OCI-M2 (cell line): ENCODE results near the gene EIF5A.

Experiments
- DNase-seq: peaks from one replicate; lab custom pipeline; 2025; ENCODE audit not compliant: unreplicated experiment; lab: John Stamatoyannopoulos, UW

EIF5A gene

GRCh38 chr17:7312432-7313087, 5.1 kb downstream of the EIF5A start:
- DNase-seq, result no peak

DNA sequence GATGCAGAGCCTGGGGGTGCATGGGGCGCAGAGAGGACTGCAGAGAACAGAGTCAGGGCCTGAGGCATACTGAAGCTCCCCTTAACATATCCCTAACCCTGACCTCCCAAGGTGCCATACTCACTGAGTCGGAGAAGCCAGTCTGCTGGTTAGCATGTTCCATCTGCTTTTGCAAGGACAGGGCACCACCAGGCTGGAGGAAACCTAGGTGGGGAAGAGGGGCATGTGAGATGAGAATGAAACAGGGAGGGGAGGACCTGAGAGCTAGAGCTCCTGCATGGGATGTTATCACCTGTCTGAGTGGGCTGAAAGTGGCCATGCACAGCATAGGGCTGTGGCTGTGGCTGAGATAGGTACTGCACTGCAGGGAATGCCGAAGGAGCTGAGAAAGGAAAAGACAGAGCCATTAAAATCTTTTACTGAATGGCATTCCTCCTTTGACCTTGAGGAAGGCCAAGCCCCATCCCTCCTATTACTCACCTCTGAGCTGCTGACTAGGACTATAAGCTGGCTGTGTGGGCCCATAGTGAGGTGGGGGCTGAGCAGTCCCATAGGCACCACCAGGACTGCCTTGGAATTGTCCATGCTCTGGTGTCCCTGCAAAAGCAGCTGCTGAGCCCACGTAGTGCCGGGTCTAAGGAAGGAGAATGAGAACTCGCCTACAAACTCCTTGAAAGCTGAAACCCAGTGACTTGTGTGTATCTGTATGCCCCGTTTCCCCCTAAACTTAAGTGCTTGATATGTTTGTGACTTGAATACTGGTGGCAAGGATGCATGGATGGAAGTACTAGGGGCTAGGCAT, 5.9 kb downstream of the EIF5A start:
- no peak for DNase-seq

- no peak for DNase-seq
These were observed 6.7 kb downstream of the EIF5A start for GRCh38 chr17:7313890-7314718.

DNA sequence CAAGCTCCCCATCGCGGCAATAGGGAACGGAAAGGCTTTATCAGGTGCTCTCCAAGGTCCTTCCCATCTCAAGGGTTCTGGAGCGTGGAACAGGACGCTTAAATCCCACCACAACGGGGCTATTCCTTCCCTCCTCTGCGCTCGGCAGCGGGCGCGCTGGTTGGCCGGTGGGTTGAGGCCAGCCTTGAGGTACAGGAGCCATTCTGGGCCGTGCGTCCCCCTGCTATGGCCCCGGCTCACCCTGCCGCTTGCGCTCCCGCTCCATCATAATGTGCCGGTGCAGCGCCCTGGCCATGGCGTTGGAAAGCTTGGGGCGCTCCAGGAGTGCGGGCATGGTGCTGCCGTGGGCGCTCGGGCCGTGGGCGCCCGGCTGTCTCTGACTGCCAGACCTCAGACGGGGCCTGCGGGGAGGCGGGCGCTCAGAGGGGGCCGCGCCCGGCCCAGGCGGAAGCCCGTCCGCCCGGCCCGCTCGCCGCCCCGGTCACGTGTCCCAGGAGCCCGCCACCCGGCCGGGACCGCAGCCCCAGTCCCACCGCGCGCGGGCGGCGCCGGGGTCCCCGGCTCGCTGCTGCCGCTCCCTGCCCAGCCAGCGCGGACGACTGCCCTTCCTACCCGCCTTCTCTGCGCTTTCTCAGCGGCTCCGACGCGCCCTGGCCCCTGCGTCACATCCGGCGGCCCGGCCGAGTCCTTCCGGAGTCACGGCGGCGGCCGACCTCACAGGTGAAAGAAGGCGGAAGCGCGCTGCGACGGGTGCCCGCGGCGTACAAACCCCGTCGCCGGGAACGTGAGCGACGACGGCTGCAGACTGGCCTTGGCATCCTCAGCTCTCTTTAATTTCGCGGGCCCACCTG, 7.5 kb downstream of the EIF5A start, which contains the start of gene GPS2:
GPS2 (minus strand) TSS at position 642 of the 851 bp plus-strand sequence; CDS start at position 334, 308 bp downstream.
- no peak for DNase-seq

DNA sequence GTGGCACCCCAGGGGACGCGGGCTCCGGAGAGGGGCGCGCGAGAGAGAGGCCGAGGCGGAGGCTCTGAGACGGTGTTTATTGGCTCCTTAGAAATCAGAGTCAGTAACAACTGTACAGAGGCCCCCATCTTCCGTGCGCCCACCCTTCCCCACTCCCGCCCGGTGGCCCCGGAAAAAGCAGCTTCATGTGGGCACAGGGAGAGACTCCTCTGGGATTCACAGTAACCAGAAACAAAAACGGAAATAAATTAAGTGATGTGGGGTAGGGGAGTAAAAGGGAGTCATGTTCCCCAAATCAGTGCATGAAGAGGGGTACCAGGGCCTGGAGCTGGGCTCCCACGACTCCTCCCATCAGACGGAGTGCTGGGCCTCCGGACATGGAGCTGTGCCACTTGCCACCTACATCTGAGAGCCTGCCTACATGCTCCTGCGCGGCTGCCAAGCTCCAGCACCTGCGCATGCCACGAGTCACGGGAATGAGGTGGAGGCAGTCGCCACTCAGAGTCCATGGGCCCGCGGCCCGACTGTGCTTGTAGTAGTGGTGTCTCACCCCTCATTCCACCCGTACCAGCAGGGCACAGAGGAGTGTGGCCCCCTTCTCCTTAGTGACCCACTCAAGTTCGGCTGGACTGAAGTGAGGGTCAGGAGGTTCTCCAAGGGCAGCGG, 8.3 kb downstream of the EIF5A start:
- no peak for DNase-seq

DNA sequence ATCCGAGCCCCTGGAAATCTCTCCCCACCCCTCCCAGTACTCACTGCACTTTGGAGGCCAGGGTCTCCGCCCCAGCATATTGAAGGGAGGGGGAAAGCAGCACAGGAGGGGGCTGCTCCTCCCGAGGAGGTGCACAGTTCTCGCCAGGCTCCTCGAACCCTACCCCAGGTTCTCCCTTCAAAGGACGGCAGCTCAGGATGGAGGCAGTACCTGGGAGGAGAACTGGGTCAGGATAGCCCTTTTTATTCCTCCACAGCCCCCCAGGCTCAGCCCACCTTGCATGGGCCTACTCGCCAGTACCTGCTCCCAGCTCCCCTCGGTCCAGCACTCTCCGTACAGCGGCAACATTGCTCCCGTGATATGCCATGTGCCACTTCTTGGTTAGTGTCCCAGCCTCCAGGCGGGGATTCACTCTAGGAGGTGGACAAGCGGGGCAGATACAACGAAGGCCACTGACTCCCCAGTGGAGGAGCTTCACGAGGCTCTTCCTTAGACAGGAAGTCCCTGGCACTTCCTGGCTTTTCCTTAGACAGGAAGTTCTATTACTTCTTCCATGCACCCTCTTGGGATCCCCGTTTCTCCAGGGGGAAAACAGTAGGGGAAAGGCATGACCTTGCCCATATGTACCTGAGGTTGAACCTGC, 9.9 kb downstream of the EIF5A start:
- DNase-seq, result no peak

DNA sequence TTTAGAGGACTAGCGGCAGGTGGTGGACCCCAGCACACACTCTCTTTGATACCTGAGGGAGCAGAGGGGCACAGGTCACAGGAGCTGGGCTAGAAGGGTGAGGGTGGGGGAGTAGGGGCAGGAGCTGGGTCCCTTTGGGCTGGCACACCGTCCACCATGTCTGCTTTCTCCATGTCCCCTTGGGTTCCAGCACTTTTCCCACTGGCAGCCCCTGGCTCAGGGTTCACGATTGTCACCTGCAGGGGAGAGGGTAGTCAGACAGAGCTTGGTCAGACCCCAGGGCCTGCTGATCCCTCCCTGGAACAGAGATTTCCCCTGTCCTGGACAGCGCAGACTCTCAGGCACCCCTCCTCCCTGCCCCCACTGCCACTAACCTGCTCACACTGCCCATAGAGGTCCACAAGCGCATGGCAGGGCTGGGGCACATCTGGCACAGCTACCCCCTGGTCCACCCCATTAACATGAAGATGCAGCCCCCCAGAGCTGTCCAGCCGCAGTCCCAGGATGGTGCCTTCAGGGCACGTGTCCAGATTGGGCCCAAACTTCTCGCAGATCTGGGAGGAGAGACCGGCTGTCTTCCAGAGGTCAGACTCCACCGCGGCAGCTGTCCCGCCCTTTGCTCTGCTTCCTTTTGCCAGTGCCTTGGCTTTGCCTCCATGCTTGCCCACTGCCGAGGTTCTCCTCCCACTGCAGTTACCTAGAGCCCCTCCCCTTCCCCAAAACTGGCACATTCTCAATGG, 10.9 kb downstream of the EIF5A start:
- no peak for DNase-seq

DNA sequence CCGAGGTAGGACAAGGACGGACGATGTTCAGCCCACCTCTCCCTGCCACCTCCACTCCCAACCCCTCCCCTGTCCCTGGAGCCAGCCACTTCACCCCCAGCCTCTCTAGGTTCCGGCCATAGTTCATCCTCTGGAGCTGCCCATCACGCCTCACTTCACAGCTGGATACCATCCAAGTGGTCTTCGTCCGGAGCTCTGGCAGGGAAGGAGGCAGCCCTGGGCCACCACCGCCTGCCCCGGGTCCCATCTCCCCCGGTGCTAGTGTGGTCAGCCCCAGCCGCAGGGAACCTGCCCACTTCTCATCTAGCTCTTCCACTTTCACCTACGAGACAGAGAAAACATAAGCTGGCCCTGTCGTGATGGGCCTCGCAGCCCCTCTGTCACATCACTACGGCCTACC, 14.0 kb downstream of the EIF5A start:
- no peak for DNase-seq

GRCh38 chr17:7322520-7323194, 15.2 kb downstream of the EIF5A start:
- no peak for DNase-seq

DNA sequence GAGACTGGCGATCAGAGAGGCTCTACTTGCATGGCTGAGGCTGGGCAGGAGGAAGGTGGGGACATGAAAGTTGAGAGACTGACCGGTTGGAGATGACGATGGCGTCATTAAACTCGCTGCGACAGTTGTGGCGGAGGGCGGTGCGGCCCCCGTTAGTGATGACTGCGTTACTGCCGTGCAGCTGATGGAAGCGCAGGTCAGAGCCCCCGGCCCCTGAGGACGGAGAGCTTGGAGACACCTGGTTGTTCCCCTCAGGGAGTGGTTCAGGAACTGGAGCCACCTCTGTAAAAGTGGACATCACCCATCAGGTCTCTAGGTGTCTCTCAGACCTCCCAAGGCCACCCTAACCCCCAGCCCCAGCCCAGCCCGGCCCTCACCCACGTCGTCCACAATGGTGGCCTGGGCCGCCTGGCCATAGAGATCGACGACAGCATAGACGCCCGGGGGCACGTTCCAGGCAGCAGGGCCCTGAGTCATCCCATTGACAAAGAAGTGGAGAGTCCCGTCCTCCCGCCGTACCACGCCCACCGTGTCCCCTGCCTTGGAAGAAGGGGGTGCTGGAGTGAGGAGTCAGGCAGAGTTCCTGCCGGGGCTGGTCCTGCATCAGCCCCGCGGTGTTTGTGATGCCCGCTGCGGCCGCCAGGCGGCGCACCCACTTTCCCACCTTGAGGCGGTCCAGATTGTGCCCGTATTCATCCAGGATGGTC, 16.5 kb downstream of the EIF5A start:
- DNase-seq, result no peak

DNA sequence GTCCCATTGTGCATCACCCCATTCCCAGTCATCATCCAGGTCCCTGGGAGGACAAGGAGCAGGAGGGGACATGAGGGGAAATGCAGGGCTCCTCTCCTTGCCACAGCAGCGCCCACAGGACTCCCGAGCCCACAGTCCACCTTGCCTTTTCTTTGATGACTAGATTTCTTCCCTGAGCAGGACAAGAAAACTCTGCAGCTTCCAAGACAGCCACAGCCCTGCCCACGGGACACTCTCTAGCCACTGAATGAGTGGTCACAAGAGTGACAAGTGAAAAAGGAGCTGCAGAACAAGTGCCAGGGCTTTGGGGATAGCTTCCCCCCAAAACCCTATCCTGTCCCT, 17.0 kb downstream of the EIF5A start:
- no peak for DNase-seq

- no peak for DNase-seq
These were observed 17.7 kb downstream of the EIF5A start for GRCh38 chr17:7325031-7325528.

GRCh38 chr17:7326186-7326585, 18.8 kb downstream of the EIF5A start:
- no peak for DNase-seq

- no peak for DNase-seq
These were observed 19.6 kb downstream of the EIF5A start for GRCh38 chr17:7327056-7327455.

- DNase-seq, result no peak
These were observed 20.1 kb downstream of the EIF5A start for GRCh38 chr17:7327501-7327900.

DNA sequence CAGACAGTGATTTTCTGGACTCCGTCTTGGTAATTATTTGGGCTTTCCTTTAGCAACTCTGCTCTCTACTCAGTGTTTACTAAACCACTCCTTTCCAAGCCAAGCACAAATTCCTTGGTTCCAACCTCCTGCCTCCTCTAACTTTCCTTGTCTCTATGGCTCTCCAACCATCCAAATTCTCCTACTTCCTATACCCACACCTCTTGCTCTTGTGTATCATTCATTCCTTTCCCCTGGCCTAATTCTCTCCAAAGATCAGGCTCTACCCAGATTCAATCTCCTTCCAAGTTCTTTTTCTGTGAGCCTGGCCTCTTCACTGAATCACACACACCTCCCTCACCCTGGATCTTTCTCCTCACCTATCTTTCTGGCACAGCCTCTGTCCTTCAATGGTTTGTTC, 20.6 kb downstream of the EIF5A start:
- no peak for DNase-seq

DNA sequence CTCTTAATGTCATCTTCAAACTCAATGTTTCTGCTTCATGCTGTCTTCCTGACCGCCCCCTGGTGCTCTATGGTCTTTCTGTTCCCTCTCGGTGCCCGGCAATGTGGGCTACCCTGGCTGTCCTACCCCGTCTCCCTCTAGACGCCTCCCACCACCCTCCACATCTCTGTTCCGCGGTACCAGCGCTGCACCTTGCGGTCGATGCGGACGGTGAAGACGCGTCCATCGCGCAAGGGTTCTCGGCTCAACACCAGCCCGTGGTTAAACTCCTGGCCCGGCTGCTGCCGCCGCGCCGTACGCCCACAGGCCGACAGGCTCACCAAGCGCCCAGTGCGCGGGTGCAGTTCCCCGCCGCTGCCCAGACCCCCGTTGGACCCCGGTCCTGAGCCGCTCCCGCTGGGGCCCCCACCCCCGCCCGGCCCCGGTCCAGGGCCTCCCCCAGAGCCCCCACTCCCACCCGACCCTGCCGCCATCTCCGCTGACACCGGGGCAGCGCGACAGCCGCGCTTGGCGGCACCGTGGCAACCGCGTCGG, 21.5 kb downstream of the EIF5A start, which contains the start of gene NEURL4:
NEURL4 (minus strand) TSS at position 496 of the 534 bp plus-strand sequence; CDS start at position 473, 23 bp downstream.
- no peak for DNase-seq
